Measurements from ENCODE around the gene HMCN2.
"Not testable (repeated sequence)": the region's sequence is repeated elsewhere in the genome, so short reads cannot be mapped to it uniquely, and the experiment has no call there.

Gene HMCN2

DNA sequence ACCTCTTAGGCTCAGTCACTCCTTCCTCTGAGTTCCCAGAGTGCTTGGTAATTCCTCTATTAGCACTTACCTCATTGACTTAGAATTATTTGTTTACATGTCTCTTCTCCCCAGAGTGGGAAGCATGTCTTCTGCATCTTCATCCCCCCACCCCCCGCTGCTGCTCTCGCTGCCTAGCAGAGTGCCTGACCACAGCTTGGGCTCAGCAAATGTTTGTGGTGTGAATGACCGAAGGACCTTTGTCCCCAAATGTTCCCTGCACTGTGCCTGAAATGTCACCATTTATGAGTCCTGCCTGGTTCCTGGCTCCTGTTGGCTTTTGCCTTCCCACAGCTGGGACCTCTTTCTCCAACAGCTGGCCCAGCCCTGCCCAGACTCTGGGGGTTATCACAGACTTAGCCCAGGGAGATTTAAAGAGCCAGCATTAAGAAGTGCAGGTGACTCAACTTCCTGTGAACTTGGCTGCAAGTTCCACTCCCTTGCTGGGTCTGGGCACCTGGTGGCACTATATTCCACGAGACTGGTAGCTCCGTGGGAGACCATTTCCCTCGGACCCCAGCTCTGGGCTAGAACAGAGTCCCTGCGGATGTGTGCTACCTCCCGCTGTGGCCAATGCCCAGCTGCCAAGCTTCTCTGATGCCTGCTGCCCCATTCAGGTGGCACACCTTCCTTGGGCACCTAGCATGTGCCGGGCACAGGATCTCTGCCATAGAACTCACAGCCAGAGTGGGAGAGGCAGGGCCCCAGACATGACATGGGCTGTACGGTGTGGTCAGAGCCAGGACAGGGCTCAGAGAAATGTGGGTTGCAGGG lies 1.8 kb upstream of the HMCN2 start:
- no peak for DNase-seq (ENCODE audit: low spot score)

DNA sequence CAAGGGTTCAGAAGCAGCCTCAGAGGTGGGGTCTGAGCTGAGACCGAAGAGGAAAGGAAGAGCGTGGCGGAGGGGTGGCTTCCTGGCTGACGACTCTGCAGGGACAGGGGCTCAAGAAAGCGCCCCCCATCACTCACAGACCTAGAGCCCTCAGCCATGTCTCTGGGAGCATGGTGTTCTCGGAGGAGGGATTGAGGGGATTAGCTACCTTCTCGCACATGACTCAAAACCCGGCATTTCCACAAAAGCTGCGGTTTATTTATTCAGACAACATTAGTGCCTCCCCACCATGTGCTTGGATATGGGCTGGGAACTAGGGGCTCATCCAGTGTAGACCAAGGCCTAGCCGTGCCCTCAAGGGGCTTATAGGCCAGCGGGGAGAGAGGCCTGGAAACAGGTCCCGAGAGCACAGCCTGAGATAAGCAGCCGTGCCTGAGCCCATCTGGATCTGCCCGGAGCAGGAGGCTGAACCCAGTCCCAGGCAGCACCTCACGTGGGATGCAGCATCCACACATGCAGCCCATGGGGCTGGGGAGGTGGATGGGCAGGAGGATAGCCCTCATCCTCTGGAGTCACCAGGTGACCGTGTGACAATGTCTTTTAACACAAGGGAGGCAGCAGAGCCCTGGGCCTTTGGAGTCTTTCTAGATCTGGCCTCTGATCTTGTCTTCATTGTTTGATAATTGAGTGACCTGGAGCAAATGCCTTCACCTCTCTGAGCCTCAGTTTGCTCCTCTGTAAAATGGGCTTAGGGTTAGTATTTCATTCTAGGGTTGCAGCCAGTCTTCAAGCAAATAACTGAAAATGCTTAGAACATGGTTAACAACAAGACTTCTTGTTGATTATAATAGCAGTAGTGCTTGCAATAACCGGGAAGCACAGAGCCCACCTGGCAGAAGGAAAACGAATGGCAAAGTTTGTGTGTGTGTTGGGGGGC lies 878 bp upstream of the HMCN2 start:
- DNase-seq (ENCODE audit: low spot score): no peak

- DNase-seq (ENCODE audit: low spot score): no peak
Observed at GRCh38 chr9:130266236-130267098, 907 bp downstream of the HMCN2 start.

DNA sequence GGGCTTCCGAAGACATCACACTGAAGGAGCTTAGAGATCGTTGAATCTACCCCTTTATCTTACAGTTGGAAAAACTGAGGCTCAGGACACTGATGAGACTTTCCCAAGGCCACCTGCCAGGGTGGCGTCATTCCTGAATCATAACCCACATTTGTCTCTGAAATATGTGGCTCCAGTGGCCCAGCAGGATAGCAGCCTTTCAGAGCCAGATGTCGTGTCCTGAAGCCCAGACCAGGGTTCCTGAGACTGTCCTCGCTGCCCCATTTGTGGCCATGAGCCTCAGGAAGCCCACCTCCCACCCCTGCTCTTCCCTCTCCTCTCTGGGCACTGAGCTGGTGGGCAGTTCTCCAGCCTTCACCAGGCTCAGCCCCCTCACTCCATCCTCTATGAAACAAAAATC lies 2.4 kb downstream of the HMCN2 start:
- no peak for DNase-seq (ENCODE audit: low spot score)

- no peak for DNase-seq (ENCODE audit: low spot score)
Observed at GRCh38 chr9:130268521-130269211, 3.1 kb downstream of the HMCN2 start.

- no peak for DNase-seq (ENCODE audit: low spot score)
Observed at GRCh38 chr9:130271473-130271872, 5.9 kb downstream of the HMCN2 start.

DNA sequence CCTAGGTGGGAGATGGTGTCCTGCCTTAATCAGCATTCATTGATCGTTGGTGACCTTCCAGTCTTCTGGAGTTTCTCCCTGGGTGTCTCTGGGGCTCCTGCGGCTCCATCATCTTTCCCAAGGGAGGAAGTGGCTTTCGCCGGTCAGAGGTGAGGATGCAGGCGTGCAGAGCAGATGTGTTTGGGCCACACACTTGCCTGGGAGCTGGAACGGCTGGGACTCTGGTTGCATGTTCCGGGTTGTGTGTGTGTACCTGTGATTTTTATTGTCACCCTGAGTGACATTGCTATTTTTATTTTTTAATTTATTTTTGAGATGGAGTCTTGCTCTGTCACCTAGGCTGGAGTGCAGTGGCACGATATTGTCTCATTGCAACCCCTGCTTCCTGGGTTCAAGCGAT lies 9.6 kb downstream of the HMCN2 start:
- no peak for DNase-seq (ENCODE audit: low spot score)

- DNase-seq (ENCODE audit: low spot score): no peak
Observed at GRCh38 chr9:130276121-130276520, 10.6 kb downstream of the HMCN2 start.

GRCh38 chr9:130276955-130277354 lies 11.4 kb downstream of the HMCN2 start:
- no peak for DNase-seq (ENCODE audit: low spot score)

DNA sequence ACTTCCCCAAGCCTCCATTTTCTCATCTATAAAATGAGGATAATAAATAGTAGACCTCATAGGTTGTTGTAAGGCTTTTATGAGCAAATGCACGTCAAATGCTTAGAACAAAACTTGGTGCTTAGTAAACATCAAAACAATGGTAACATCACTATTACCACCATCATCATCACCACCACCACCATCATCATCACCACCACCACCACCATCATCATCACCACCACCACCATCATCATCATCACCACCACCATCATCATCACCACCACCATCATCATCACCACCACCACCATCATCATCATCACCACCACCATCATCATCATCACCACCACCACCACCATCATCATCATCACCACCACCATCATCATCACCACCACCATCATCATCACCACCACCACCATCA lies 12.0 kb downstream of the HMCN2 start:
- DNase-seq (ENCODE audit: low spot score): not testable (repeated sequence)

DNA sequence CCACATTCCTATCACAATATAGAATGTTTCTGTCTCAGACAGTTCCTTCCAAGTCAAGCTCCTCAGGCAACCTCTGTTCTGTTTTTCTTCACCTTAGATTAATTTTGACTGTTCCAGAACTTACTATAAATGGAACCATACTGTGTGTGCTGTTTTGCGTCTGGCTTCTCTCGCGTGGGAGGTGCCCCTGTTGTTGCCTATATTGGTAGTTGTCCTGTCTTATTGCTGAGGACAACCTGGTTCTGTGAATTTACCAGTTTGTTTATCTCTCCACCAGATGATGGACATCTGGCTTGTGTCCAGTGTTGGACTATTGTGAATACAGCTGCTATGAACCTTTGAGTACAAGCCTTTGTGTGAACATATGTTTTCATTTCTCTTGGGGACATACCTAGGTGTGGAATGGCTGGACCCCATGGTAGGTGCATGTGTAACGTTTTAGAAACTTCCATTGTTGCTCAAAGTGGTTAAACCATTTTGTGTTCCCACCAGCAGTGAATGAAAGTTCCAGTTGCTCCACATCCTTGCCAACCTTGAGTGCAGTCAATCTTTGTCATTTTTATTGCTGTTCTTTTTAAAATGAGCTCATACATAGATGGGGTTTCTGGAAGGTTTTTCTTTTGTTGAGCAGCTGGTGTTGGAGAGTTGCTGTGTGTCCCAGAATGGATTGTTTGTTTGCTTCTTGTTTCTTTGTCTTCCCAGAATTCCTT lies 18.1 kb downstream of the HMCN2 start:
- DNase-seq (ENCODE audit: low spot score): no peak

- no peak for DNase-seq (ENCODE audit: low spot score)
Observed at GRCh38 chr9:130284249-130284625, 18.7 kb downstream of the HMCN2 start.

- DNase-seq (ENCODE audit: low spot score): no peak
Observed at GRCh38 chr9:130284690-130285089, 19.1 kb downstream of the HMCN2 start.

- DNase-seq (ENCODE audit: low spot score): no peak
Observed at GRCh38 chr9:130285271-130285670, 19.7 kb downstream of the HMCN2 start.

DNA sequence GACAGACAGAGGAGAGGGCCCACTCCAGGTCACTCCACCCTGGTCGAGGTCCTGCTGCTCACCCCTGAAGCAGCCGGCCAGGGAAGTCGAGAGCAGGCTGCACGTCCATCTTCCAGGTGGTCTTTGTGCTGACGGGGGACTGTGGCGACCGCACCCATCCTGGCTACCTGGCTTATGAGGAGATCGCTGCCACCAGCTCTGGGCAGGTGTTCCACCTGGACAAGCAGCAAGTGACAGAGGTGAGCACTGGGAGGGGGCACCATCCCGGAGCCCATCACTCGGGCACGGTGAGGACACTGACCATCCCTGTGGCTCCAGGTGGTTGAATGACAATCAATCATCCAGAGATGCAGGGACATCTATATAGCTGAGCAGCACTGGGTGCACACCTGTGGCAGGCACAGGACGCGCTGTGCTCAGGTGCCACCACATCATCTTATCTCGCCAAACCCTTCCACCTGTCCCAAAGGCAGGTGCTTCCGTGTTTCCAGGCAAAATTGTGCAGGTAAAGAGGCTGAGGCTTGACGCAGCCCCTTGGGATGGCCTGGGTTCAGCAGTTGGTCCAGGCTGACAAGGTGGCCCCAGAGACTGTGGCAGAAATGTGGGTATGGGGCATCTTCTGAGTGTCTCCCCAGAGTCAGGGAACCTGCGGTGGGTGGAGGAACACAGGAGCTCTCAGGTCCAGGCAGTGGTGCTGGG lies 20.7 kb downstream of the HMCN2 start:
- no peak for DNase-seq (ENCODE audit: low spot score)

DNA sequence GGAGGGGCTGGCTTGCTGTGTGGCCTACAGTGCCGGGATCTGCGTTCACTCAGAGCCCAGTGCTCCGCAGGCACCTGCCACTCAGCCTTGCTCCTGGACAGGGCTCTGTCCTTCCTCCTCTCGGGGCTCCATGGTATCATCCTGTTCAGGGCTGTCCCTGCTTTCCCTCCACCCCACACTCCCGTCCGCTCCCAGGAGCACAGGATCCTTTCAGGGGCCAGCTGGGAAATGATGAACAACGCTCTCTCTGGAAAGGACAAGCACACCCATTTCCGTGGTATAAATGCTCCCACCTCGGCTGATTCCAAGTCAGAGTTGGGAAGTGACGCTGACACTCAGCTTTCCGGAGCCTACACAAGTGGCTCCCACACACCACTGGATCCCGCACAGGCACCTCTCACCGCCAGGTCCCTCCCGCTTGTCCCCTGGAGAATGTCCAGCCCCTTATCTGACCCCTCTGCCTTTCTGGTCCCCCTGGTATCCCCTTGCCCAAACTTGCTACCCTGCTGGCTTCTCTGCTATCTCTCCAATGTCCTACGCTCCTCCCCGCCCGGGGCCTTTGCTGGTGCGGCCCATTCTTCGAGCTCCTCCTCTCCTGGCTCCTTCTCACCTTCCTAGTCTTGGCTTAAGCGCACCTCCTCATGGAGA lies 21.3 kb downstream of the HMCN2 start:
- DNase-seq (ENCODE audit: low spot score): no peak

DNA sequence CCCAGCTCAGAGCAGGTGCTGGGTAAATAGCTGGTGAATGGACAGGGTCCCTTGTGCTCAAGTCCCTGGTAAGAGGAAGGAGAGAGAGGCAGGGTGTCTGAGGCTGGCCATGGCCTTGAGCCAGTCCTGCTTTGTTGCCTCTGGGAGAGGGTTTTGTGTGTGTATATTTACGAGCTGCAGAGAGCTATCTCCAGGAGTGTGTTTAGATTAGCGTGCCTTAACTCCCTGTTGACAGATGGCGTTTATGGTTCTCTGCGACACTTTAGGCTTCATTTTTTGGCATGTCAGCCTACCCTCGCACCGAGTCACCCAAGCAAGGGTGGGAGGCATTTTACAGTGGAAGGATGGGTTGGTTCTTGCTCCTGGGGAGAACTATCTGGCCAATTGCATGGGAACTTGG lies 22.2 kb downstream of the HMCN2 start:
- DNase-seq (ENCODE audit: low spot score): no peak

DNA sequence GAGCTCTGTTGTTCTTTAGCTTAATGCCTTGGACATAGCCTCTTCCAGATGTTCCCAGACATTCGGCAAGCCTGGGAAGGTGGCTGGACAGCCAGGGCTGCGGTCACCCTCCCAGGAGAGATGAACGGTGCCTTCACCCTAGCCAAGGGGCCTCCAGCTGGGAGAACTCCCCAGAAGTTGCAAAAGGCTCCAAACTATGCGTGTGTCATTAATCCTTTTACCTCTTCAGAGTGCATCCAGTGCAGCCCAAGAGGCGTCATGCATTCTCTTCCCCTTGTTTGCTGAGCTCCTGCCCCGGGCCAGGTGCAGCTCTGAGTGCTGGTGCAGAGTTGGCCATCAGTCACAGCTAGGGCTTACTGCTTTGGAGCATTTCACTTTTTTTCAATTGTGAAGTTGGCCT lies 22.8 kb downstream of the HMCN2 start:
- DNase-seq (ENCODE audit: low spot score): no peak

DNA sequence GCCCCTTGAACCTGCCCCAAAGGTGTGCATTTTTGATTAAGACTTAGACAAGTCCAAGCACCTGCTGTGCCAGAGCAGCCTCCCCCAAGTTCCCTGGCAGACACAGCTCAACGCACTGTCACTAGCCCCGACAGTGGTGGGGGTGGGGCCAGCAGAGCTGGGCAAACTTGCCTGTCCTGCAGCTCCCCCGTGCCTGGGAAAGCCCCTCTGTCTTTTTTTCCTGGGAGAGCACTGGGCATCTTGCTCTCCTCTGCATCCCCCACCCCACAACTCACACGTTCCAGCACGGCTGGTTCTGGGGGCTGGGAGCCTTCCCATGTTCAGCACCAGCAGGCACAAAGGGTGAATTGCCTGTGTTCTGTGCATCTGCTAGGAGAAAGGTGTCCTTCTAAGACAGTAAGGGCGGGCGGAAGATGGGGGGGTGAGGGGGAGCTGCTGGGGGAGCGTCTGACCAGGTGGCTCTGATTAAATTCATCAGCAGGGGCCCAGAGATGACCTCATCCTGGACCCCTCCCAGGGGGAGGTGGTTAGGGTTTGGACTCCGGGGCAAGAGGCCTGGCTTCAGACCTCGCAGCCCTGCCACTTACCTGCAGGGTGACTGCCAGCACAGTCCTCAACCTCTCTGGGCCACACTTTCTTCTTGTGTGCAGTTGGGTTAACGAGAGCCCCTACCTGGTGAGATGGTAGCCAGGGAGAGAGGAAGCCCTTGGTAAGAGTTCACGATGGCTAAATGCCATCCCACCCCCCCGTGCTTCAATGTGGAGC lies 23.5 kb downstream of the HMCN2 start:
- no peak for DNase-seq (ENCODE audit: low spot score)

Data from germinal center (tissue), 1 donor.